Measurements from ENCODE around the gene RALBP1.

- no peak; the same call in 1 of the 2 replicates for TF ChIP-seq CTCF (conservative IDR thresholded peaks at IDR 0.05; ENCODE audit: low read length)
- no peak for TF ChIP-seq EZH2phosphoT487 (IDR thresholded peaks at IDR 0.05; ENCODE audit: borderline replicate concordance)
These were observed at the start of gene RALBP1 for GRCh38 chr18:9474983-9475642.

Data from Loucy (cell line).